ENCODE measurements around the gene VPS26B. TPM values are rescaled to one million over a fixed set of nuclear protein-coding genes. Genes with fewer than 3 reads are reported as not detected.

Gene VPS26B
- total and polyA plus RNA-seq, 8 donors, result 42.5 to 64.8 (median 55.8) TPM

GRCh38 chr11:134237557-134237922 is 13.1 kb downstream of the VPS26B start:
- Histone ChIP-seq H3K4me1 (peaks cover 0 to 7% of the 10 kb centered on the region in 2 donors), H3K9me3 (no peaks in the 10 kb centered on the region), H3K4me3 (no peak overlapping the region), H3K36me3 (peaks cover 0 to 66% of the 10 kb centered on the region in 2 donors), H3K27me3 (no peaks in the 10 kb centered on the region), H3K27ac (no peak overlapping the region)
- no peak for ATAC-seq
- DNase-seq, result no peak
- TF ChIP-seq CTCF (IDR thresholded peaks at IDR 0.05), result no peak
- intact Hi-C loops (cut with DNase I), result no loop called here

- intact Hi-C loops (cut with DNase I), result no loop called here
Measured at GRCh38 chr11:134238956-134239355, 14.5 kb downstream of the VPS26B start.

DNA sequence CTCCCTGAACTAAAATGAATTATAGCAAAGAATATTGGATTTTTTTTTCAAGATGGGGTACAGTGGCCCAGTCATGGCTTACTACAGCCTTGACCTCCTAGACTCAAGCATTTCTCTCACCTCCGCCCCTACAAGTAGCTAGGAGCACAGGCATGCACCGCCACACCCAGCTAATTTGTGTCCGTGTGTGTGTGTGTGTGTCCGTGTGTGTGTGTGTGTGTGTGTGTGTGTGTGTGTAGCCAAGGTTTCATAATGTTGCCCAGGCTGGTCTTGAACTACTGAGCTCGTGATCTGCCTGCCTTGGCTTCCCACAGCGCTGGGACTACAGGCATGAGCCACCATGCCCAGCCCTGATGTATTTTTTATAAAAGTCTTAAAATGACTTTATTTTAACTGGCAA is 16.1 kb downstream of the VPS26B start:
- no peaks in the 10 kb centered on the region for H3K4me1 ChIP-seq
- no peak overlapping the region for H3K27ac ChIP-seq
- DNase-seq (no peak), ATAC-seq (no peak)
- H3K4me3 ChIP-seq, result no peak overlapping the region
- intact Hi-C loops (cut with DNase I), result no loop called here
- H3K27me3 ChIP-seq, result no peaks in the 10 kb centered on the region
- TF ChIP-seq CTCF (IDR thresholded peaks at IDR 0.05), result no peak
- H3K9me3 ChIP-seq, result no peaks in the 10 kb centered on the region
- peaks cover 0 to 88% of the 10 kb centered on the region in 2 donors for H3K36me3 ChIP-seq

More at GRCh38 chr11:134238956-134239355, 14.5 kb downstream of the VPS26B start:
- no peaks in the 10 kb centered on the region for H3K9me3 ChIP-seq
- DNase-seq (no peak), ATAC-seq (no peak)
- TF ChIP-seq CTCF (IDR thresholded peaks at IDR 0.05), result no peak
- H3K4me1 ChIP-seq, result no peaks in the 10 kb centered on the region
- H3K27me3 ChIP-seq, result no peaks in the 10 kb centered on the region
- peaks cover 0 to 80% of the 10 kb centered on the region in 2 donors for H3K36me3 ChIP-seq
- no peak overlapping the region for H3K27ac ChIP-seq
- no peak overlapping the region for H3K4me3 ChIP-seq

- Histone ChIP-seq H3K27me3 (no peaks in the 10 kb centered on the region), H3K4me1 (no peaks in the 10 kb centered on the region), H3K9me3 (no peaks in the 10 kb centered on the region), H3K27ac (no peak overlapping the region), H3K4me3 (no peak overlapping the region), H3K36me3 (peaks cover 0 to 96% of the 10 kb centered on the region in 2 donors)
- DNase-seq (no peak), ATAC-seq (no peak)
- no peak for TF ChIP-seq CTCF (IDR thresholded peaks at IDR 0.05)
- intact Hi-C loops (cut with DNase I), result no loop called here
Measured at GRCh38 chr11:134242376-134242775, 17.9 kb downstream of the VPS26B start.

GRCh38 chr11:134243913-134244312 is 19.4 kb downstream of the VPS26B start:
- TF ChIP-seq CTCF (IDR thresholded peaks at IDR 0.05), result no peak
- H3K27ac ChIP-seq, result no peak overlapping the region
- no peaks in the 10 kb centered on the region for H3K4me1 ChIP-seq
- no peak for ATAC-seq
- no peaks in the 10 kb centered on the region for H3K9me3 ChIP-seq
- DNase-seq, result no peak
- intact Hi-C loops (cut with DNase I), result no loop called here
- no peak overlapping the region for H3K4me3 ChIP-seq
- H3K36me3 ChIP-seq, result peaks cover 0 to 96% of the 10 kb centered on the region in 2 donors
- H3K27me3 ChIP-seq, result no peaks in the 10 kb centered on the region
